HT1080 (cell line): ENCODE results near the gene UGT1A4. TPM values are rescaled to one million over a fixed set of nuclear protein-coding genes. Genes with fewer than 3 reads are reported as not detected.

ENCODE experiments used
- DNase-seq: peaks from one replicate; pipeline ENCODE4 v3.0.0-alpha.2; 2015; ENCODE audit warnings: low read depth
- polyA plus RNA-seq, 2 experiments: library from polyadenylated mRNA; depleted of rRNA; stranded (reverse); fragments of >200 nt; gene quantifications; 2 replicates each; pipeline ENCODE4 v1.2.3, GENCODE V29; 2015
- total RNA-seq: library from RNA; depleted of rRNA; stranded (reverse); fragments of >200 nt; shearing (Covaris generic); gene quantifications from 2 replicates; pipeline ENCODE4 v1.2.3, GENCODE V29; 2014; rRNA removed

Gene UGT1A4
- not detected in 2 replicates for total RNA-seq
- not detected in 2 replicates for polyA plus RNA-seq (2015; cell fraction: cytosol; rRNA removed)
- polyA plus RNA-seq (2015; cell fraction: nucleus; rRNA removed), result not detected in 2 replicates

DNA sequence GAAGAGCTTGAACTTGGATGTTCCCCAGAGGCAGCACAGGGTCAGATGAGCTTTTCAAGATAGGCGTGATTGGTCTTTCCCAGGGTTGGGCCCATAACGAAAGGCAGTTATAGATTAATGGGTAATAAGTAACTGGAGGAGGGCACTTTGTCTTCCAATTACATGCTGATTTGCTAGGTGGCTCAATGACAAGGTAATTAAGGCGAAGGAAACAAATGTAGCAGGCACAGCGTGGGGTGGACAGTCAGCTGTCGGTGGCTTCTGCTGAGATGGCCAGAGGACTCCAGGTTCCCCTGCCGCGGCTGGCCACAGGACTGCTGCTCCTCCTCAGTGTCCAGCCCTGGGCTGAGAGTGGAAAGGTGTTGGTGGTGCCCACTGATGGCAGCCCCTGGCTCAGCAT lies at the start of gene UGT1A4:
TSS of gene UGT1A4 (plus strand) at position 185 of the 400 bp plus-strand sequence. CDS start at position 270, 85 bp downstream.
- no peak for DNase-seq

DNA sequence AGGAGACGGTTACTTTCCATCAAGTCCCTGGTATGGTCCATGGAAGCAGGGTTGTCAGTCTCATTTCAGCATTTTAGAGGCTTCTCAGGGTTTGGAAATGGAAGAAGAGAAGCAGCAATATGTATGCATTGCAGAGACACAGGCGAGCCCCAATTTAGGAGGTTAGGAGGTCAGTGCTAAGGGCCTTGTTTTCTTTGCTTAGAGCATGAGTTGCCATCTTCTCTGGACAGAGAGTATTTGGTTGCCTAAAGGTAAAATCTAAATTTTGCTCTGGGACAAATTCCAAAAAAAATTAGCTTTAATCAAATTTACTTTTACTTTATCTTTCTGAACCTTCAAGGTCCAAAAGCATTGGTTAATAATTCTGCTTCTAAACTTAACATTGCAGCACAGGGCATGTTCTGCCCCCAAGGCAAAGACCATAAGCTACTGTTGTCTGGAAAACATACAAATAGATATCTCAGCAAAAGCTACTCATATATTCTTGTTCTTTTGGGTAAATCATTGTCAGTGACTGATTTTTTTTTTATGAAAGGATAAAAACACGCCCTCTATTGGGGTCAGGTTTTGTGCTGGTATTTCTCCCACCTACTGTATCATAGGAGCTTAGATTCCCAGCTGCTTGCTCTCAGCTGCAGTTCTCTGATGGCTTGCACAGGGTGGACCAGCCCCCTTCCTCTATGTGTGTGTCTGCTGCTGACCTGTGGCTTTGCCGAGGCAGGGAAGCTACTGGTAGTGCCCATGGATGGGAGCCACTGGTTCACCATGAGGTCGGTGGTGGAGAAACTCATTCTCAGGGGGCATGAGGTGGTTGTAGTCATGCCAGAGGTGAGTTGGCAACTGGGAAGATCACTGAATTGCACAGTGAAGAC lies 47.0 kb upstream of the UGT1A4 start, which contains the start of gene UGT1A9:
TSS of gene UGT1A9 (plus strand) at position 609 of the 872 bp plus-strand sequence. CDS start at position 646, 37 bp downstream.
- DNase-seq, result no peak

DNA sequence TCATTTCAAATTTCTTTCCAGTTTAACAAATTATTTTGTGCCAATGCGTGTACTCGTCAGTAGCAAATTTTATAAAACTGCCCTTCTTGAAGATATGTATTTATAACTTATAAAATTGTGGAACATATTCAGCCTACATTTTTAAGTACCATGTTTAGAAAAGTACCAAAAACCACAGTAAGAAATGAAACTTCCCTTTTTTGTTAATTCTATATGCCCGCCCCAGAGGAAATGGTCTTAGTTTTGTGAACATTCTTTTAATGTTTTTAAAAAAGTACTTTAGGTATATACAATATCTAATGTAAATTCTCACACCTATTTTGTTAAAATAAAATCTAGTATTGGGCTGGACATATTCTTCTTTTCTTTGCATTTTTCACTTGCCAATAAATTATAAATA lies 45.6 kb upstream of the UGT1A4 start:
- DNase-seq, result no peak

GRCh38 chr2:233673896-233674295 lies 44.6 kb upstream of the UGT1A4 start:
- no peak for DNase-seq

DNA sequence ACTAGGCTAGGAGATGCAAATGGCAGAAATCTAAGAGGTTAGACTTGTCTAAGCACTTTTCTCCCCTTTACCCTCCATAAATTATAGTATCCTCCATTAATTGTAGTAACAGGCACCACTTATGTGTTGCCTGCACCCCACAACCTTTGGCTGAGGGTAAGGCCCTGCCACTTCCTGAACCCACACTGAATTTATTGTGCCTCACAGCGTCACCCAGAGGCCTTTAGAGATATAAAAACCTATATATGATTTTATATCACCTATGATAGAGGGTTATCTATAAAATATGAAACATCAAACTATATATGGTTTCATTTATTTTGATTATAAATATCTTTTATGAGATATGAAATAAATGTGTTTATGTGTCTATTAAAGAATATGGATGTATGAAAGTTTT lies 44.2 kb upstream of the UGT1A4 start:
- no peak for DNase-seq

- DNase-seq, result no peak
Observed at GRCh38 chr2:233674995-233675394, 43.5 kb upstream of the UGT1A4 start.

- peak; percentile 55 for DNase-seq
Observed at GRCh38 chr2:233676046-233676445, 42.5 kb upstream of the UGT1A4 start.

- no peak for DNase-seq
Observed at GRCh38 chr2:233679196-233679595, 39.3 kb upstream of the UGT1A4 start.

GRCh38 chr2:233680361-233681045 lies 38.0 kb upstream of the UGT1A4 start:
- no peak for DNase-seq

DNA sequence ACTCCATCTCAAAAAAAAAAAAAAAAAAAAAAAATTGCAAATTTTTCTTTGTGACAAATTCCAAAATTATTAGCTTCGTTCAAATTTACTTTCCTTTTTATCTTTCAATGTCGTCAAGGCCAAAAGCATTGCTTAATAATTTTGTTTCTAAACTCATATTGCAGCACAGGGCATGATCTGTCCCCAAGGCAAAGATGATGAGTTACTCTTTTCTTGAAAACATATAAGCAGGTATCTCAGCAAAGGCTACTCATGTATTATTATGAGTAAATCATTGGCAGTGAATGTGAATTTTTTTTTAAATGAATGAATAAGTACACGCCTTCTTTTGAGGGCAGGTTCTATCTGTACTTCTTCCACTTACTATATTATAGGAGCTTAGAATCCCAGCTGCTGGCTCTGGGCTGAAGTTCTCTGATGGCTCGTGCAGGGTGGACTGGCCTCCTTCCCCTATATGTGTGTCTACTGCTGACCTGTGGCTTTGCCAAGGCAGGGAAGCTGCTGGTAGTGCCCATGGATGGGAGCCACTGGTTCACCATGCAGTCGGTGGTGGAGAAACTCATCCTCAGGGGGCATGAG lies 36.9 kb upstream of the UGT1A4 start, which contains the start of gene UGT1A7:
TSS of gene UGT1A7 (plus strand) at position 381 of the 579 bp plus-strand sequence. CDS start at position 418, 37 bp downstream.
- DNase-seq, result no peak

GRCh38 chr2:233684640-233685039 lies 33.9 kb upstream of the UGT1A4 start:
- DNase-seq, result no peak

GRCh38 chr2:233686928-233687327 lies 31.6 kb upstream of the UGT1A4 start:
- DNase-seq, result no peak

GRCh38 chr2:233688341-233688740 lies 30.2 kb upstream of the UGT1A4 start:
- no peak for DNase-seq

DNA sequence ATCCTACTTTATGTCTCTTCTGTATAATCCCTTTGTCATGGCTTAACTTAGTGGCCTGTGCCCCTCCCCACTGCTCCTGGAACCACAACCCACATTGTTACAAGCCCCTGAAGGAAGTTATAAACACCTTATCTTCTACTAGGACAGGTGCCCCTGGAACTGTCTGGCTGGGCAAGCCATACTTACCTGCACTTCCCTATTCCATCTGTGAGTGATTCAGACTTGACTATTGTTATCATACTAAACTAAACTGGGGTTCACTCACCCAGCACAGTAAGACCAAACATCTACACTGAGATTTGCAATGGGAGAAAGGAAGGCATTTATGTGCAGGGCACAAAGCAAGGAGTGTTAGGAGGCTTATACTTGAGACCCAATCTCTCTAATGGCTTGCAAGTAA lies 29.5 kb upstream of the UGT1A4 start:
- no peak for DNase-seq

GRCh38 chr2:233689501-233689900 lies 29.0 kb upstream of the UGT1A4 start:
- no peak for DNase-seq

- DNase-seq, result no peak
Observed at GRCh38 chr2:233690444-233690843, 28.1 kb upstream of the UGT1A4 start.

GRCh38 chr2:233691443-233692433 lies 26.8 kb upstream of the UGT1A4 start:
- no peak for DNase-seq

GRCh38 chr2:233692648-233693047 lies 25.9 kb upstream of the UGT1A4 start, which contains the start of gene UGT1A6:
Gene UGT1A6, plus strand, starts transcription at chr2:233692890. Its CDS starts 115 bp downstream, at chr2:233693005.
- DNase-seq, result no peak

DNA sequence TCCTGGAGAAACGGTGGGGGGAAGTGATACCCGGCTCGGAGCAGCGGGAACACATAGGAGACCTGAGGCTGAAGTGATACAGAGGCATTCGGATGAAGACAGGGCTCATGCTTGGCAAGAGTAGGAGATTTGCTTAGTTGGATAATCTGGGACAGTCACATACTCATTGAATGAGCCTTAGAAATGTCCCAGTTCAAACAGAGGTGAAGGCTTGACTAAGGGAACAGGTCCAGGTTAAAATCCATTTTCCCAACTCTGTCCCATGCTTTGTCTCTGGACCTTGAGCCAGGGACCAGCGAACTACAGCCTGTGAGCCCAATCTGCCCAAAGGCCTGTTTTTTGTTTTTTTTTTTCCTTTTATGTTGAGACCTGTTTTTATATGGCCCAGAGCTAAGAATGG lies 24.6 kb upstream of the UGT1A4 start:
- DNase-seq, result no peak

GRCh38 chr2:233698740-233699139 lies 19.8 kb upstream of the UGT1A4 start:
- no peak for DNase-seq
